UCSD-AML1 (cell line): ENCODE measurements around the gene LIPT2.

Source experiments
- DNase-seq: peaks from one replicate; lab custom pipeline; 2025; ENCODE audit not compliant: unreplicated experiment; lab: John Stamatoyannopoulos, UW

Gene LIPT2

DNA sequence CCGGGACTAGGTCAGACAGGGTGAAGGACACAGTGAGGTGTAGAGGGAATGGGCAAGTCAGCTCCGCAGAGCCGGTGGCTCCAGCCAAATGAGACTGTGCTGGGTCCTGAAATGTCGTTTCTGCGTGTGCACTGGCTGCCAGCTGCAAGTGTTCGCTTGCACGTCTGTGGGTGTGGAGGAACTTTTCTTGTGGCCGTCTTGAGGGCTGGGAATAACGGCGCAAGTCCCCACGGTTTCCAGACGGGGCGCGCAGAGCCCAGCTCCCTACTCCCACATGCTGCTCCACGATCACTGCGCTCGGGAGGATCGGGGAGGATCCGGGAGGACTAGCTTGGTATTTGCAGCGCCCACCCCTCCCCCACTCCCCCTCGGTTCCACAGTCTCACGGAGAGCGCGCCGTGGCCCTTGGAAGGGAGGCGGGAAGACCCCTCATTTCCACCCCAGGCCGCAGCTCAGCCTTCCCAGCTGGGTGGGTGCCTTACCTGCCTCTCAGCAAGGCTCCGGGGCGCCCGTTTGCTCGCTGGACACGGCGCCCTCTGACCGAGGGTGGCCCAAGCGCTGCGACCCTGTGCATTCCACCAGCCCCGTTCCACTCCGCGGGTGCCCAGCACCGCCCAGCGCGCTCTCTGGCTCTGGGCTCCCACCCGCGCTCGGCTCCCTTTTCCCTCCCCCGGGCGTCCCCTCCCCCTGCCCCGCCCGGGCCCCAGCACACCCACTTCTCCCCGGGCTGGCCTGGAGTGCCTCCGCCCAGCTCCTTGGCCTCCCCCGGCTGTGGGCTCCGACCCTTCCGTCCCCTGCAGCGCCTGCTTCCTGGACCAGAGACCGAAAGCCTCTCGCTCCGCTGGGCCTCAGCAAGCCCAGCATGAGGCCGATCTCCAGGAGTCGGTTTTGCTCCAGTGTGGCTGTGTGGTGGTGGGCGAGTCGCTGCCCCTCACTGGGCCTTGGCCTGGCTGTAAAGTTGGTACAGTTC lies 26.3 kb downstream of the LIPT2 start, which contains the start of gene KCNE3:
KCNE3 (minus strand) TSS at position 634 of the 970 bp plus-strand sequence. CDS start 9,986 bp downstream, outside the sequence.
- DNase-seq: no peak

DNA sequence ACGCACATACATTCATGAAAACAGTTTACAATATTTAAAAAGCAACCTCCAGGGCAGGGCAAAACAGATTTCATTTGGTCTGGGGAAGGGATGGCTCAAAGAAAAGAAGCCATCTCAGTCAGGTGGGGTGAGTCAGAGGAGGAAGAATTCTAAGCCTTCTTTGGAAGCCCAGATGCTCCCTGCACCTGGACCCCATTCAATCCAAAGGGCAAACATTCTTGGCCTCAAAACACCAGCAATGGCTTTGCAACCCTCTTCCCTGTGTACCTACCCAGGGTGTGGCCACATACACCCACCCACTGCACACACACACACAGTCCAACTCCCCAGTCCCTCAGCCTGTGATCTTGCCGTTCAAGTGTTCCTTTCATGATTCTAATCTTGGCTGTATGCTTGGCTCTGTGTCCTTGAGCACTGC lies 28.2 kb downstream of the LIPT2 start:
- DNase-seq: no peak

DNA sequence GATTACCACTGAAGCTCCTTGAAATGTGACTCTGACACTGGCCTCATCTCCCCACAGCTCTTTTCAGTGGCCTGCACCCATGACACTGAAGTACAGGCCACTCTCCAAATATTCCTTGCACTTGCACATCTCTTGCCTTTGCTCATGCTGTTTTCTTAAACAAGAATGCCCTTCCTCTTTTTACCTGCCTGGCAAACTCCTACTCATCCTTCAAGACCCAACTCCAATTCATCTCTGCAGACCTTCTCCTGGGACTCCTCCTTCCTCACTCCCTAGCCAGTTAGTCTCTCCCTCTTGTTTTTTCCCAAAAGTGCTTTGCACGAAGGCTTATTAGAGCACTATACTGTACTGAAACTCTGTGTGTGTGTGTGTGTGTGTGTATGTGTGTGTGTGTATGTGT lies 28.8 kb downstream of the LIPT2 start:
- DNase-seq: no peak

DNA sequence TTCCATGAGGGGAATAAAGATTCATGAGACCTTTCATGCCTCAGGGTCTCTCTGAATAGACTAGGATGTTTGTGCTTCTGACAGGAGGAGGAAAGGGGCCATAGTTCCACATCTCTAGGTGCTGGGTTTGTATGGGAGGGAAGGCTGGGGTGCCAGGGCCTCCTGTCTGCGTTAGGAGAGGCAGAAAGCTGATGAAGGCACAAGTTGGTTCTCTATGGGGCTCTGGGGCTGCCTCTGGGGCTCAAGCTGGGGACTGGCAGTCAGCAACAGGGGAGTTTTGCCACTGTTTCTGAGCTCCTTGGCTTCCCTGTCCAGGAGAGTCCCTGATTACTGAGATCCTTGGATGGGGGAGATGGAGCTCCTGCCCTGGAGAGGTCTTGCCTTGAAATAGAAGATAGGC lies 30.3 kb downstream of the LIPT2 start:
- no peak for DNase-seq

DNA sequence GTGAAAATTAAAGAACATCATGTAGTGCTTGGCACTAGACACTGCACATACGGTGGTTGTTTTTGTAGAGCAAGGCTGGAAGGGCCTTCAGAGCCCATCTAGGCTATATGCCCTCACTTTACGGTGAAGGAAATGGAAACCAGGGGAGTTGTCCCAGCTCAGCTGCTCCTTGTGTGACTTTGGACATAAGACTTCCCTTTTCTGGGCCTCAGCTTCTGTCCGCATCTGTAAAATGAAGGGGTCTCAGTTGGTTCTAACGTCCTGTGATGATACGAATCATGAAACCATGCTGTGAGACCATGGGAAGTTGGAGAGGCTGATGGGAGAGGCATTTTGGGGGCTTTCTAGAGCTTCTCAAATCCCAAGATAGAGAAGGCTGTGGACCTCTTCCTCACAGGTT lies 30.9 kb downstream of the LIPT2 start:
- DNase-seq: no peak

DNA sequence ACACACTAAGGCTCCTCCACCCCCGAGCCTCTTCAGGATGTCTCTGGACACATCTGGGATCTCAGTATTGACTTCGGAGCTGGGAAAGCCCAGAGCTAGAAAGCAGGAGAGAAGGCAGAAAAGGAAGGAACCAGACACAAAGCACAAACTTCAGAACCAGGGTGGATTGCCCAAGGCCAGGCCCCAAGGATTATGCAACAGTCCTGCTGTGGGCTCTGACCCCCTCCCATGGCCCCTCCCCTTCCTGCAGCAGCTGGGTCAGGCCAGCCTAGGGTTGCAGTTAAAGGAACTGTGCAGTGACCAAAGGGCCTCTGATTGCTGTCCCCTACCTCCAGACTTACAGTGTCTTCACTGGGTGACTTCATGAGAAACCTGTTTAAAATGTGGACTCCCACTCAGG lies 31.5 kb downstream of the LIPT2 start:
- peak; percentile 84 for DNase-seq

DNA sequence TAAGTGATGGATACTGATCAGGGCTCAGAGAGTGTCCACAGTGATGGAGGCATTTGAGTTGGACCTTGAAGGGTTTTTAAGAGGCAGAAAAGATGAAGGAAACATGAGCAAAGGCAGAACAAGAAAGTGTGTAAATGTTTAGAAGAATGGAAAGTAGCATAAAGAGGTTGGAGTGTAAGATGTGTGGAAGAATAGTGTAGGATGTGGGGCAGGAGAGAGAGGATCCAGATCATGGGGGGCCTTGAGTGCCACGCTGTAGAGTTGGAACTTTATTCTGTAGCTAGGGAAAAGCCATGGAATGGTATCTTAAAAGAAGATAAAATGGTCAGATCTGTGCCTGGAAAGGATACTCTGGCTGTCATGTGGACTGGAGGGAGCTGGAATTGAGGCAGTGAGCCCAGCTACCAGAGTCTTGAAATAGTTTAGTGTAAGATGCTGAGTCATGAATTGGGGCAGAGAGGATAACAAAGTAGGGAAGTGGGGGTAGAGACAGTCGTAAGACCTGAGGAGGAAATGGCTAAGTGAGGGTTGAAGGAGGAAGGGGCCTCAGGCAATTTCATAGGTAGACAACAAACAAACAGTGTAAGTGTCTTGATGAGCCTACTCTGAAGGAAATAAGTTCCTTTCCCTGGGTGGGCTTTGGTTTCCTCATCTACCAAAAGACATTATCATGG lies 32.9 kb downstream of the LIPT2 start:
- DNase-seq: peak; percentile 38

DNA sequence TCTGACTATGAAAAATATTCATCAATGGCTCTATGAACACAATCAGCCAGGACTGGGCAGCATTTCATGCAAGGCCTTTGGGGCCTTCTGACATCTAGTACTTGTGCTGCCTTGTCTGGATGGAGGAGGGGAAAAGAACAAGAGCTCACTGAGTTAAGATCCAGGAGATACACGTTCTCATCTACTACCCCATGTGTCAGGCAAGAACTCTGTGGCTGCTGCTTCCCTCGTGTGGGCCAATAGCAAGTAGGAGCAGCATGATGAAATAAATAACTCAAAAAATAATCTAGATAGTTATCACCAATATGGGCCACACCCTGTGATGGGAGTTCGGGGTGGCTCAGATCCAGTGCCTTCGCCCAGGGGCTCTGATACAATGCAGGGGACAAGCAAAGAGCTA lies 33.5 kb downstream of the LIPT2 start:
- DNase-seq: no peak

DNA sequence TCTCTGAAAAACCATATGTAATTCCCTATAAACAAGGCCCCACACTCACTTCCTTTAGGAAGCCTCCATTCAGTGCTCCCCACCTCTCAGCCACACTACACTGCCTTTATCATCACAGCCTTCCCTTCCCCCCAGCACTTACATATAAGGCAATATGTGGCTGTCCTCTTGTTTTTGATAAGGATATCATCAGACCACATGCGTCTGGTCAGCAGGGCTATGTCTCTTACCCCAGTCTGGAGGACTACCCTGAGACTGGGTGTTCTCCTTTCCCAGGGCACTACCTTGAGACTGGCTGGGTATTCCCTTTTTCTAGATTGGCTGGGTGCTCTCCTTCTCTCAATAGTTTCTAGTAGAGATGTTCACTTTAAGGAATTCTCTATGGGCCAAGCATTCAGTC lies 33.9 kb downstream of the LIPT2 start:
- DNase-seq: no peak

DNA sequence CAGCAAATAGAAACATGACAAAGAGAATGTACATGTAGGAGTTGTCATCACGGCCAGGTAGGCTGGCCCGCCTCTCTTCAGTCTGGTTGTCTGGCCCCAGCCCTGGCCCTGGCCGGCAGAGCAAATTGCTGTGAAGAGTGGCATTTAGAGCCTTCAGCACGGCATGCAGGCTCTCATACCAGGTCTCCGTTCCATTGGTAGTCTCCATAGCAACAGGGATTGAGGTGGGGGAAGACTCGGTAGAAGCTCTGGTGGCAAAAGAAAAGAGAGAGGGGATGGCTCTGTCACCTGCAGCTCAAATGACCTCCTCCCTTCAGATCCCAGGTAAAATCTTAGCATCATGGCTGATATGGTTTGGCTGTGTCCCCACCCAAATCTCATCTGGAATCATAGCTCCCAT lies 36.2 kb downstream of the LIPT2 start:
- DNase-seq: no peak

DNA sequence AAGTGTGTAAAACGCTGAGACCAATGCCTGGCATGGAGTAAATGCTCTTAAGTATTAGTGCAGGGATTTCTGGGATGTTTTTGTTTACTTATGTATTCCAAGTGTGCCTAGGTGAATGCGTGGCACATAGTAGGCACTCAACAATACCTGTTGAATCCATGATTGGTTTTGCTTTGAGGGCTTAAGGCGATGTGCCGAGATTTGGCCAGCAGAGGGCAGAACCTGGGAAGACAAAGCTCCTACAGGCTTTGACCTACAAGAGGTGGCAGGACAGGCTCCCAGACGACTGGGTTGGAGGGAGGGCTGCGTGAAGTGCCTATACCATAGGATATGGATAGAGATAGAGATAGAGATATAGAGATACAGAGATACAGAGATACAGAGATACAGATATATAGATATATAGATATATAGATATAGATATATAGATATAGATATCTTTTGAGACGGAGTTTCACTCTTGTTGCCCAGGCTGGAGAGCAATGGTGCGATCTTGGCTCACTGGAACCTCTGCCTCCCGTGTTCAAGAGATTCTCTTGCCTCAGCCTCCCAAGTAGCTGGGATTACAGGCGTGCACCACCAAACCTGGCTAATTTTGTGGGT lies 40.0 kb downstream of the LIPT2 start:
- DNase-seq: peak; percentile 67

DNA sequence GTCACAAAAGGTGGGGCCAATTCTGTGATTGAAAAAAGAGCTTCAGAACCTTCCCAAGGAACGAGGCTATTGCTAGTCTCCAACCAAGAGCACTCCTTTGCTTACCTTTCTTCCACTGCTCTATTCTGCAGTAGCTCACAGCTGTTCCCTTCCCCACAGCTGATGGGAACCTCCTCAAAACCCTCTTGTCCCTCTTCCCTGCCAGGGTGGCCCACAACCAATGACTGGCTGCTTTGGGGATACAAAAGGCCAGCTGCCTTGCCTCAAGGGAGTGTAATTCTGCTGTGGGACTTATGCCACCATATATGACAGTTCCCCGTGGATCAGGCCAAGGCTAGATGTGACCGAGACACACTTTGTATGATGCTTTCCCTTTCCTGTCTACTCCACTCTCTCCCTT lies 41.2 kb downstream of the LIPT2 start:
- no peak for DNase-seq

DNA sequence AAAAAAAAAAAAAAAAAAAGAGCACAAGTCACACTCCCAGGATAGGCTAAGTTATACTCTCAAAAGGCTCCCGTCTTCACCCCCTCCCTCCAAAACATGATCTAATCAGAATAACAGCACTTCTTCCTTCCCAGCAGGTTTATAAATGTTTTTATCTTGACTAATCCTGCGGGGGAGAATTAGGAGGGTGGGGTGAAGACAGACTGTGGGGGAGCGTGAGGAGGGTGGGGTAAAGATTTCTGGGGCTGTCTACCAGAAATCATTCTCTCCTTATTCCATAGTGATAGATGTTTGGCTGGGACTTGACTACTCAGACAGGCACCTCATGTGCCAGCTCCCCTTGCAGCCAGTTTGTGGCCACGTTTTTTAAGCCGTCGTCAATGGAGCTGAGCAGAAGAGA lies 43.2 kb downstream of the LIPT2 start:
- DNase-seq: no peak

DNA sequence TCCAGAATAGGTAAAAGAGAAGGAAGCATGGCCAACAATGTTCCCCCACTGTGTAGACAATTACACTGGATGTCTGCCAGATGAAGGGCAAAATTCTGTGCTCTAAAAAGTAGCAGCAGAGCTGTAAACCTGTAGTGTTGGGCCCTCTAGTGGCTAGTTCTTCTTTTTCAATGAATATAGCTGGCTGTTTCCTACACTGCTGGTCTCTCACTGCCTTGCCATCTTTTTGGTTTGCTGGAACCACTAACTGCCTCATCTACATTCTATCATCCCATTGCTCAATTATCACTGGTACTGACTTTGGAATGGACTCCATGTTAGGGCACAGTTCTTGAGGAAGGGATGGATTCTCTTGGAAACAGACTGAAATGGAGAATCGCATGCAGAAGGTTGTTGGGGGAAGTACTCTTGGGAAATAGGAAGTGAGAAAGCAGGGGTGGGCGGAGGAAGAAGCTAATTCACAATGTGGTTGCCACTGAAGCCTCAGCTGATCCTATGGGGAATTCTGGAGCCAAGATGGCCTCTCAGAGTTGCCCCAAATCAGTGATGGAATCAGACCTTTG lies 44.1 kb downstream of the LIPT2 start:
- DNase-seq: peak; percentile 26

DNA sequence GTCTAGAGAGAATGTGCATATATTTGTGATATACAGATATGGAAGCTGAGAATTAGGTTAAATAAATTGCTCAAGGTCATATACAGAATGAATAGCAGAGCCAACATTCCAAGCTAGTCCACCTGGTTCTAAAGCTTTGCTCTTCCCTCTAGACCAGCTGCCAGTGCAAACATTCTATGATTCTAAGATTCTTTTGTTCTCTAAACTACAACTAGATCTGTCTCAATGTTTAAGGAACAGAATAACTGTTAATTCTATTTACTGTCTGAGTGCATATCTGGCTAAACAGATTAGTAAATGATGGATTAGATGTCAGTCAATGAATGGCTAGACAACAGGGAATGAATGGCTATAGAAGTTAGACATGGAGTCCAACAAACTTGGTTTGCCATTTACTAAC lies 45.8 kb downstream of the LIPT2 start:
- DNase-seq: no peak

DNA sequence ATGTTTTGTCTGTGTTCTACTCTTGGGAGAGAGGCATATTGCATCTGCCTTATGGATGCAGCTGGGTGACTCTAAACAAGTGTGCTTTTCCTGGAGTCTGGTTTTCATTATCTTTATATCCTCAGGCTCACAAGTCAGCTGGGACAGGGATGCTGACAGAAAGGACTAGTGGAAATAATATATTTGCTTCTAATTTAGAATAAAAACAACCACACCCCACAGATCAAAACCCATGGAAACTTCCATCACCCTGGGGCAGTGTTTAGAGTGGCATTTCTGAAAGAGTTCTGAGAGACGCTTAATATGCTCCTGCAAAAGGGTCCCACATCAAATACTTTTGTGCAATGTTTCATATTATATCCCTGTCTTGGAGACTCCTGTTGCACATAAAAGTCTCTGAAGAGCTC lies 47.0 kb downstream of the LIPT2 start:
- DNase-seq: no peak

DNA sequence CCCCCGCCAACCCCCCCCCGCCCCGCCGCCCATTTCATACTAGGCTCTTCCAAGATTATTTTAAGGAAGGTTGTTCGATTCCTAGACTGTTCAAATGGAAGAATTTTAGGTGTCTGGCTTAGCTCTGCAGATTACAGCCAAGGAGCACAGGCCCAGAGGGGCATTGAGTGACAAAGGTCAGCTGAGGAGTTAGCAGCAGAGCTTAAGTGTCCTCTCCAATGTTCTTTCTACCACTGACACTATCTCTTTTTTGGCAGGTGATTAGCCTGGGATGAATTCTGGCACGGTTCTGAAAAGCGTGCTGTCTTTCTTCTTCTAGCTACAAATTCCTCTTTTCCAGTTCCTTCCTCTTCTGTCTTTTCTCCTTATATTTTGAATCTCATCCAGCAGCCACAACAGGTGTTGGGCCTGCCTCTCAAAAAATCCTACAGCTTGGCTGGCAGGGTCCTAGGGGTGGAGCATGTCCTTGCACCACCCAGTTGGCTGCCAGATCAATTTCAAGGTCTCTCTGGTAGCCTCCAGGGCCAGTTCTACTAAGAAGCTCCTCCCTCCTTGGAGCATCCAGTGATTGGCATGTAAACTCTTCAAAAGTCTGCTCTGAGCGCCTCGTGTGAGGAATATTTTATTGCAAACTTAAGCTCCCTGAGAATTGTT lies 49.2 kb downstream of the LIPT2 start:
- DNase-seq: no peak

DNA sequence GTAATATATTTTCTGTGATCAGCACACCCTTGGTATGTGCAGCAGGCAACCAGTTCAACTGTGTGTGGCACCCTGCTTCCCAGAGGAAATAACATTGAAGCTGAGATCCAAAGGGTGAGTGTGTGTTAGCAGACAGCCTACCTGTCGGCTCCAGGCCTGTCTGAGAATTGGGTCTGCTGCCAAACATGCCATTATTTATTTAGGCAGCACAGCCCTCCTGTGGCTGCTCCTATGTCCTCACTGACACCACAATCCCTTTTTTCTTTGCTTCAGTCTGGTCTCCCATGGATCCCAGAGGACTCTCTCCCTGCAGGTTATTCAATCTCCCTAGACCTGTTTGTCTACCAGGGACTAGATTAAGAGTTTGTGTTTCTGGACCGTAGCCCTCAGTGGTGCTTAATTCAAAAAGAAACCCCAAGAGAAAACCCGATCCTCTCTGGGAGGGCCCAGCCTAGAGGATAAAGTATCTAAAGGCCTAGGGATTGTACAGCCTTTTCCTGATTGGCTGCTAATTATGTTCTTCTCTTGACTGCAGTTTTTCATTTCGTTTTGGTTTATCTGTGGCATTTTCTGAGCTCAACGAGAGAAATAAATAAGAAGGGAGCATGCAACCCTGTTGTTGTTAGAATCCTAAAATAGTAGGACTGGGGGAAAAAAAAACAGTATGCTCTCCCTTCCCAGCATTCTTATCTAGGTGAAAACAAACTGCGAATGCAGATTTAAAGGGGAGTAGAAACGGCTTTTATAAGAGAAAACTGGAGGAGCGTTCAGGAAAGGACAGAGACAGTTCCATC lies 50.3 kb downstream of the LIPT2 start:
- no peak for DNase-seq

DNA sequence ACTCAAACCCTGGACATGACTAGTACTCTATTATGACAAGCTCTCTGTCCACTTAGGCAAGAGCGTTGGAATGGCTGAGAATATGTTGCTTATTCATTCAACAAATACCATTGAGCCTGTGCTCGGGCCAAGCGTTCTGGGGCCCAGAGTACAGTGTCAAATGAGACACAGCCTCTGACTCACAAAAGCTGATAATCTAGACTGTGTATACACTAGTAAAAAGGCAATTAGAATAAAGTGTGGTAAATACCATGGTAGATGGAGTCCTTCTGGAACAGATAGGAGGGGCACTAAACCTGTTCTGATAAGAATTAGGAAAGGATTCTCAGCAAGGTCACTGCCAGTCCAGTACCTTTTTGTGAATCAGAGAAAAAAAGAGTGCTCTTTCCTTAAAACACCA lies 50.9 kb downstream of the LIPT2 start:
- DNase-seq: no peak
